ENCODE data around the gene TENM3.

- TF ChIP-seq EP300 (IDR thresholded peaks at IDR 0.05; ENCODE audit: low read depth): no peak
- no peak for TF ChIP-seq CTCF (IDR thresholded peaks at IDR 0.05)
- no peak for TF ChIP-seq POLR2A (IDR thresholded peaks at IDR 0.05)
- no peak for TF ChIP-seq POLR2AphosphoS5 (IDR thresholded peaks at IDR 0.05)
Measured at GRCh38 chr4:182425302-182425701, 182.1 kb downstream of the TENM3 start.
